IMR-90 (cell line): ENCODE data around the gene UGT1A4. TPM values are rescaled to one million over a fixed set of nuclear protein-coding genes. Genes with fewer than 3 reads are reported as not detected.

Experiments
- ATAC-seq: fragments of 200-7000 bp; cut with Tn5 transposase; 2 replicates; pipeline ENCODE4 v1.9.1; 2020; ENCODE audit warnings: low read depth, mild to moderate bottlenecking, moderate library complexity
- BruUV-seq: library from RNA; stranded (reverse); fragments of 400-500 nt; replicated peaks from 2 replicates; lab custom pipeline; 2021; lab: Mats Ljungman, UMichigan
- CTCF ChIA-PET: fragments of 300-600 bp; formaldehyde crosslinking; extraction: SDS; loops from one replicate; lab custom pipeline; 2021; ENCODE audit warnings: antibody characterized with exemption; lab: Yijun Ruan, JAX
- POLR2A ChIA-PET: fragments of 300-600 bp; sonication (Branson Sonifier 250); formaldehyde crosslinking; loops from one replicate; lab custom pipeline; 2022; ENCODE audit warnings: antibody characterized with exemption; ENCODE audit not compliant: unreplicated experiment; lab: Charles Lee
- DNase-seq: peaks from one replicate; pipeline ENCODE4 v3.0.0; 2013
- H2AFZ ChIP-seq: replicated peaks from 2 replicates; pipeline ENCODE3; 2013; ENCODE audit warnings: low read length, mild to moderate bottlenecking; ENCODE audit not compliant: poor library complexity
- H2AK5ac ChIP-seq: 2 replicates; pipeline ENCODE4 v1.6.1; 2013; ENCODE audit warnings: low read depth, low read length, inconsistent platforms
- H2AK9ac ChIP-seq: replicated peaks from 2 replicates; pipeline ENCODE3; 2013; ENCODE audit warnings: mild to moderate bottlenecking, low read depth, low read length, moderate library complexity; ENCODE audit not compliant: poor library complexity
- H2BK120ac ChIP-seq: 2 replicates; pipeline ENCODE4 v1.6.1; 2013; ENCODE audit warnings: low read depth, low read length, inconsistent platforms
- H2BK15ac ChIP-seq: 3 replicates; pipeline ENCODE4 v1.6.1; 2013; ENCODE audit warnings: low read depth, low read length, inconsistent platforms
- H2BK20ac ChIP-seq: 2 replicates; pipeline ENCODE4 v1.6.1; 2013; ENCODE audit warnings: low read depth, mild to moderate bottlenecking, inconsistent platforms, low read length, moderate library complexity
- H2BK5ac ChIP-seq: 2 replicates; pipeline ENCODE4 v1.6.1; 2013; ENCODE audit warnings: mild to moderate bottlenecking, low read depth, low read length, inconsistent platforms; ENCODE audit not compliant: poor library complexity, severe bottlenecking
- H3K14ac ChIP-seq: replicated peaks from 2 replicates; pipeline ENCODE4 v1.6.1; 2013; ENCODE audit warnings: low read depth, low read length, inconsistent platforms
- H3K18ac ChIP-seq: 2 replicates; pipeline ENCODE4 v1.6.1; 2013; ENCODE audit warnings: low read depth, low read length, control low read depth
- H3K23ac ChIP-seq: 2 replicates; pipeline ENCODE4 v1.6.1; 2013; ENCODE audit warnings: low read depth, low read length, inconsistent platforms
- H3K27ac ChIP-seq: 2 replicates; pipeline ENCODE4 v1.5.1; 2013; ENCODE audit warnings: mild to moderate bottlenecking, control low read depth, low read length; ENCODE audit not compliant: insufficient read depth
- H3K27me3 ChIP-seq: 2 replicates; pipeline ENCODE4 v1.6.1; 2013; ENCODE audit warnings: low read length; ENCODE audit not compliant: control insufficient read depth, insufficient read depth
- H3K36me3 ChIP-seq: 2 replicates; pipeline ENCODE4 v1.6.1; 2013; ENCODE audit warnings: low read length, mixed read lengths; ENCODE audit not compliant: control insufficient read depth, insufficient read depth
- H3K4ac ChIP-seq: 2 replicates; pipeline ENCODE4 v1.6.1; 2013; ENCODE audit warnings: low read depth, low read length, inconsistent platforms
- H3K4me1 ChIP-seq: 2 replicates; pipeline ENCODE4 v1.6.1; 2013; ENCODE audit warnings: low read length, mixed read lengths; ENCODE audit not compliant: control insufficient read depth, insufficient read depth
- H3K4me2 ChIP-seq: 2 replicates; pipeline ENCODE4 v1.6.1; 2013; ENCODE audit warnings: low read depth, mild to moderate bottlenecking, control low read depth, low read length, moderate library complexity
- H3K4me3 ChIP-seq: 2 replicates; pipeline ENCODE4 v1.5.1; 2013; ENCODE audit warnings: low read depth, mild to moderate bottlenecking, control low read depth, low read length, moderate library complexity; ENCODE audit not compliant: insufficient read depth
- H3K56ac ChIP-seq: 2 replicates; pipeline ENCODE4 v1.6.1; 2013; ENCODE audit warnings: low read length, inconsistent platforms; ENCODE audit not compliant: insufficient read depth; ENCODE audit errors: extremely low read depth
- H3K79me1 ChIP-seq, 2 experiments: 2 replicates each; pipeline ENCODE4 v1.6.1; 2013; ENCODE audit warnings: low read length in 2 of 2, inconsistent platforms in 1 of 2, low read depth in 1 of 2
- H3K9ac ChIP-seq: 2 replicates; pipeline ENCODE4 v1.6.1; 2013; ENCODE audit warnings: low read depth, low read length, control low read depth
- H3K9me1 ChIP-seq: 2 replicates; pipeline ENCODE4 v1.6.1; 2013; ENCODE audit warnings: low read length, inconsistent platforms; ENCODE audit not compliant: insufficient read depth
- H3K9me3 ChIP-seq: 2 replicates; pipeline ENCODE4 v1.6.1; 2013; ENCODE audit warnings: low read length; ENCODE audit not compliant: control insufficient read depth, insufficient read depth
- H4K20me1 ChIP-seq: 2 replicates; pipeline ENCODE4 v1.6.1; 2013; ENCODE audit warnings: low read length, inconsistent platforms; ENCODE audit not compliant: insufficient read depth
- H4K5ac ChIP-seq: 2 replicates; pipeline ENCODE4 v1.6.1; 2013; ENCODE audit warnings: mild to moderate bottlenecking, low read depth, low read length, control low read depth
- H4K8ac ChIP-seq, 2 experiments: 2 replicates each; pipeline ENCODE4 v1.6.1; 2013; ENCODE audit warnings: low read depth in 2 of 2, low read length in 2 of 2, control low read depth in 1 of 2, inconsistent platforms in 1 of 2
- H4K91ac ChIP-seq: 2 replicates; pipeline ENCODE4 v1.6.1; 2013; ENCODE audit warnings: low read depth, low read length, inconsistent platforms; ENCODE audit not compliant: insufficient read depth
- BHLHE40 ChIP-seq: fragments of 150-350 bp; IDR thresholded peaks from 2 replicates; pipeline ENCODE4 v1.6.1; 2016; ENCODE audit warnings: mild to moderate bottlenecking, low read depth, low read length
- MAZ ChIP-seq: IDR thresholded peaks from 2 replicates; pipeline ENCODE4 v1.6.1; 2012; ENCODE audit warnings: low read depth, mild to moderate bottlenecking, low read length, improper control_type of control experiment, moderate library complexity, borderline replicate concordance
- POLR2A ChIP-seq: IDR thresholded peaks from 2 replicates; pipeline ENCODE4 v1.6.1; 2012; ENCODE audit warnings: mild to moderate bottlenecking, low read depth, low read length
- RAD21 ChIP-seq: IDR thresholded peaks from 2 replicates; pipeline ENCODE4 v1.6.1; 2012; ENCODE audit warnings: low read length, improper control_type of control experiment
- USF2 ChIP-seq: fragments of 150-350 bp; IDR thresholded peaks from 2 replicates; pipeline ENCODE4 v1.6.1; 2017; ENCODE audit warnings: mild to moderate bottlenecking, antibody characterized with exemption, low read length, low read depth
- WGBS, 2 experiments: methylation state at CpG; one replicate each; pipeline versions ENCODE4 v1.1.5 to v1.1.7; 2013; ENCODE audit warnings: missing lambda C conversion rate in 2 of 2; ENCODE audit not compliant: insufficient read length in 1 of 2; ENCODE audit errors: extremely low coverage in 2 of 2; 5-methylcytosine and 5-hydroxymethylcytosine counted together
- dilution Hi-C: fragments of 300-500 bp; cut with HindIII; formaldehyde crosslinking; loops from one replicate; pipeline ENCODE4 v1.14.3; 2018; ENCODE audit warnings: low sequenced_read_pairs; ENCODE audit not compliant: unreplicated experiment
- in situ Hi-C: fragments of 300-500 bp; cut with MboI; formaldehyde crosslinking; loops from 3 replicates; pipeline ENCODE4 v1.14.3; 2019; ENCODE audit warnings: low sequenced_read_pairs, inconsistent platforms, mixed read lengths
- intact Hi-C: fragments of 100-400 bp; cut with micrococcal nuclease; formaldehyde crosslinking; loops from 2 replicates; pipeline ENCODE4 v1.10.0; 2022
- polyA plus RNA-seq, 3 experiments: library from polyadenylated mRNA; depleted of rRNA; stranded (reverse); fragments of >200 nt; gene quantifications; 2 replicates each; pipeline ENCODE4 v1.2.3, GENCODE V29; 2012; ENCODE audit warnings: low replicate concordance in 1 of 3
- total RNA-seq: library from RNA; depleted of rRNA; stranded (reverse); fragments of >200 nt; gene quantifications from 2 replicates; pipeline ENCODE4 v1.2.3, GENCODE V29; 2012

Gene UGT1A4
- total and polyA plus RNA-seq, 2 of the 4 experiments (the other 2 are of a cell fraction) = not detected

GRCh38 chr2:233811087-233811486, 92.6 kb downstream of the UGT1A4 start (continued):
- no peak for TF ChIP-seq BHLHE40

GRCh38 chr2:233811732-233812131, 93.2 kb downstream of the UGT1A4 start:
- Histone ChIP-seq H2BK5ac (no peak overlapping the region), H3K4me3 (no peak overlapping the region), H3K36me3 (no peaks in the 10 kb centered on the region), H3K9me1 (no peaks in the 10 kb centered on the region), H3K9me3 (no peaks in the 10 kb centered on the region), H3K14ac (no peak overlapping the region), H3K79me1 (no peaks in the 10 kb centered on the region), H3K4ac (no peak overlapping the region), H2AK9ac (no peak overlapping the region), H2AFZ (no peak overlapping the region), H4K8ac (no peak overlapping the region), H3K23ac (no peak overlapping the region), H3K56ac (no peak overlapping the region), H2BK15ac (no peak overlapping the region), H3K27ac (no peak overlapping the region), H3K4me1 (no peaks in the 10 kb centered on the region), H4K20me1 (no peaks in the 10 kb centered on the region), H3K27me3 (peaks cover 27% of the 10 kb centered on the region), H2AK5ac (no peak overlapping the region), H3K9ac (no peak overlapping the region), H4K5ac (no peak overlapping the region), H2BK20ac (no peak overlapping the region), H4K91ac (no peak overlapping the region), H3K18ac (no peak overlapping the region), H2BK120ac (no peak overlapping the region), H3K4me2 (no peak overlapping the region)
- no TSS peak for BruUV-seq
- no peak for DNase-seq
- ATAC-seq = no peak
- in situ Hi-C loops = no loop called here
- ChIA-PET POLR2A (no interaction called here), CTCF (no interaction called here)
- intact Hi-C loops = no loop called here
- dilution Hi-C loops = no loop called here
- 70% methylated on average over 2 of the region's 8 CpGs; no CpG with 5 or more reads in 1 of the 2 experiments for WGBS, 2 experiments
- no peak for TF ChIP-seq POLR2A
- TF ChIP-seq MAZ = no peak
- TF ChIP-seq USF2 = no peak
- no peak for TF ChIP-seq RAD21
